IMR-90 (cell line): ENCODE data around the gene COX7A1.

ENCODE experiments used
- BHLHE40 ChIP-seq: fragments of 150-350 bp; IDR thresholded peaks from 2 replicates; pipeline ENCODE4 v1.6.1; 2016; ENCODE audit warnings: mild to moderate bottlenecking, low read depth, low read length
- CEBPB ChIP-seq: IDR thresholded peaks from 2 replicates; pipeline ENCODE4 v1.6.1; 2012; ENCODE audit warnings: low read depth, low read length, improper control_type of control experiment
- FOS ChIP-seq: fragments of 150-350 bp; IDR thresholded peaks from 2 replicates; pipeline ENCODE4 v1.6.1; 2016; ENCODE audit warnings: low read depth, low read length
- NFE2L2 ChIP-seq: fragments of 150-350 bp; IDR thresholded peaks from 2 replicates; pipeline ENCODE4 v1.6.1; 2016; ENCODE audit warnings: low read depth, mild to moderate bottlenecking, low read length
- POLR2A ChIP-seq: IDR thresholded peaks from 2 replicates; pipeline ENCODE4 v1.6.1; 2012; ENCODE audit warnings: mild to moderate bottlenecking, low read depth, low read length
- RAD21 ChIP-seq: IDR thresholded peaks from 2 replicates; pipeline ENCODE4 v1.6.1; 2012; ENCODE audit warnings: low read length, improper control_type of control experiment
- RFX5 ChIP-seq: IDR thresholded peaks from 2 replicates; pipeline ENCODE4 v1.8.0; 2012; ENCODE audit warnings: low read depth, mild to moderate bottlenecking, low read length, moderate library complexity
- SMC3 ChIP-seq: fragments of 150-350 bp; IDR thresholded peaks from 2 replicates; pipeline ENCODE4 v1.6.1; 2016; ENCODE audit warnings: low read depth, mild to moderate bottlenecking, antibody characterized with exemption, low read length, moderate library complexity
- USF2 ChIP-seq: fragments of 150-350 bp; IDR thresholded peaks from 2 replicates; pipeline ENCODE4 v1.6.1; 2017; ENCODE audit warnings: mild to moderate bottlenecking, antibody characterized with exemption, low read length, low read depth
- TF ChIP-seq, protein P1 (sequence below): conservative IDR thresholded peaks from 2 replicates; pipeline ENCODE4 v1.5.1; 2012; ENCODE audit warnings: mild to moderate bottlenecking, low read depth, low read length, improper control_type of control experiment

DNA sequence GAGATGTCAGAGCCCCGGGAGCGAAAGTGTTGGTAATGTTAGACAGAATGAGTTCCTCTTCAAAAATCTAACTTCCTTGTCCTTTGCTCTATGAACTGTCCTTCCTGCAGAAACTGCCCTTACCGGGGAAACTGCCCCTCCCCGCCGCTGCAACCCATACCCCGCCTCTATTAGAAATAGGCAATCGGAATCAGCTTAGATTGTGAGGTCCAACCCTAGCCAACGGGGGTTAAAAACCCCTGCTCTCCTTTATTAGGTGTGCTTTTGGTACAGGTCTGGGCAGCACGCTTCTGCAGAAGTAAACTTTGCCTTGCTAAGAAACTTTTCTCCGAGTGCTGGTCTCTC is 23.9 kb downstream of the COX7A1 start:
- TF ChIP-seq, protein P1, sequence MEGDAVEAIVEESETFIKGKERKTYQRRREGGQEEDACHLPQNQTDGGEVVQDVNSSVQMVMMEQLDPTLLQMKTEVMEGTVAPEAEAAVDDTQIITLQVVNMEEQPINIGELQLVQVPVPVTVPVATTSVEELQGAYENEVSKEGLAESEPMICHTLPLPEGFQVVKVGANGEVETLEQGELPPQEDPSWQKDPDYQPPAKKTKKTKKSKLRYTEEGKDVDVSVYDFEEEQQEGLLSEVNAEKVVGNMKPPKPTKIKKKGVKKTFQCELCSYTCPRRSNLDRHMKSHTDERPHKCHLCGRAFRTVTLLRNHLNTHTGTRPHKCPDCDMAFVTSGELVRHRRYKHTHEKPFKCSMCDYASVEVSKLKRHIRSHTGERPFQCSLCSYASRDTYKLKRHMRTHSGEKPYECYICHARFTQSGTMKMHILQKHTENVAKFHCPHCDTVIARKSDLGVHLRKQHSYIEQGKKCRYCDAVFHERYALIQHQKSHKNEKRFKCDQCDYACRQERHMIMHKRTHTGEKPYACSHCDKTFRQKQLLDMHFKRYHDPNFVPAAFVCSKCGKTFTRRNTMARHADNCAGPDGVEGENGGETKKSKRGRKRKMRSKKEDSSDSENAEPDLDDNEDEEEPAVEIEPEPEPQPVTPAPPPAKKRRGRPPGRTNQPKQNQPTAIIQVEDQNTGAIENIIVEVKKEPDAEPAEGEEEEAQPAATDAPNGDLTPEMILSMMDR: no peak
- TF ChIP-seq POLR2A (no peak), FOS (no peak), USF2 (no peak), CEBPB (no peak), RFX5 (no peak), BHLHE40 (no peak), RAD21 (no peak), SMC3 (no peak), NFE2L2 (no peak)
